CD4-positive, alpha-beta T cell (primary cell): ENCODE results near the gene PROSER2. TPM values are rescaled to one million over a fixed set of nuclear protein-coding genes. Genes with fewer than 3 reads are reported as not detected.

Experiments used
- ATAC-seq: fragments of 200-7000 bp; cut with Tn5 transposase; one replicate; pipeline ENCODE4 v1.10.0; 2022; ENCODE audit warnings: mild to moderate bottlenecking; ENCODE audit not compliant: poor library complexity
- CTCF ChIA-PET: fragments of 350-600 bp; sonication (Branson Sonifier 250); formaldehyde crosslinking; loops from one replicate; lab custom pipeline; 2021; ENCODE audit warnings: antibody characterized with exemption, inconsistent platforms; lab: Charles Lee
- POLR2A ChIA-PET: fragments of 350-600 bp; sonication (Branson Sonifier 250); formaldehyde crosslinking; loops from one replicate; lab custom pipeline; 2021; ENCODE audit warnings: antibody characterized with exemption, inconsistent platforms; lab: Charles Lee
- DNase-seq, 14 experiments: peaks; one replicate each; pipeline ENCODE4 v3.0.0-alpha.2; 2013 to 2020; ENCODE audit warnings: mixed read lengths in 2 of 14
- H3K27ac ChIP-seq, 2 donors: one replicate each; pipeline versions ENCODE4 v1.5.1 to v1.7.0; 2013; ENCODE audit warnings: low read length in 2 of 2, low read depth in 1 of 2, mild to moderate bottlenecking in 1 of 2
- H3K27me3 ChIP-seq, 2 experiments: 1 replicate in 1 of 2; 2 replicates in 1 of 2; pipeline versions ENCODE4 v1.6.1 to v1.7.0; 2013; ENCODE audit warnings: low read length in 2 of 2, control low read depth in 1 of 2, mild to moderate bottlenecking in 1 of 2, moderate library complexity in 1 of 2; ENCODE audit not compliant: insufficient read depth in 2 of 2, control insufficient read depth in 1 of 2
- H3K36me3 ChIP-seq: one replicate; pipeline ENCODE4 v1.6.1; 2013; ENCODE audit warnings: low read length, control low read depth; ENCODE audit not compliant: insufficient read depth
- H3K4me1 ChIP-seq: one replicate; pipeline ENCODE4 v1.6.1; 2013; ENCODE audit warnings: low read length, control low read depth; ENCODE audit not compliant: insufficient read depth
- H3K4me3 ChIP-seq: one replicate; pipeline ENCODE4 v1.5.1; 2013; ENCODE audit warnings: mild to moderate bottlenecking, low read length, moderate library complexity
- H3K9me3 ChIP-seq, 2 experiments: 1 replicate in 1 of 2; 2 replicates in 1 of 2; pipeline versions ENCODE4 v1.6.1 to v1.7.0; 2013; ENCODE audit warnings: low read length in 2 of 2, mild to moderate bottlenecking in 2 of 2, control low read depth in 1 of 2, moderate library complexity in 1 of 2; ENCODE audit not compliant: control insufficient read depth in 1 of 2, insufficient read depth in 1 of 2
- H3K27ac Mint-ChIP-seq: one replicate; pipeline ENCODE4 v1.8.0; 2020; ENCODE audit warnings: mixed read lengths
- H3K27me3 Mint-ChIP-seq: one replicate; pipeline ENCODE4 v1.8.0; 2021; ENCODE audit warnings: mixed read lengths
- H3K36me3 Mint-ChIP-seq: one replicate; pipeline ENCODE4 v1.8.0; 2021; ENCODE audit warnings: low read depth, mixed read lengths
- H3K4me1 Mint-ChIP-seq: one replicate; pipeline ENCODE4 v1.8.0; 2021; ENCODE audit warnings: low read depth, mixed read lengths
- H3K4me3 Mint-ChIP-seq: one replicate; pipeline ENCODE4 v1.8.0; 2020; ENCODE audit warnings: mild to moderate bottlenecking, mixed read lengths
- H3K9me3 Mint-ChIP-seq: one replicate; pipeline ENCODE4 v1.8.0; 2020; ENCODE audit warnings: mixed read lengths
- CTCF ChIP-seq: fragments of 200-600 bp; IDR thresholded peaks from one replicate; pipeline ENCODE4 v1.8.0; 2022; ENCODE audit warnings: antibody characterized with exemption, mild to moderate bottlenecking
- intact Hi-C, 2 experiments: fragments of 100-400 bp; cut with DNase I in 1 of 2; cut with micrococcal nuclease in 1 of 2; formaldehyde crosslinking; loops; one replicate each; pipeline versions ENCODE4 v1.15.1 to v1.9.0; 2023 to 2025; cut with DNase I, micrococcal nuclease
- total RNA-seq, 174 experiments: library from RNA in 2 of 174; stranded (reverse) in 2 of 174; gene quantifications; one replicate each; pipeline ENCODE4 v1.2.3 and lab custom pipeline; 2021 to 2026

PROSER2 gene
- total RNA-seq, 2 experiments from 2014 or later, result 1.1 TPM

- Mint-ChIP-seq H3K4me1 (no peaks in the 10 kb centered on the region), H3K27ac (no peak overlapping the region), H3K36me3 (no peaks in the 10 kb centered on the region), H3K27me3 (no peaks in the 10 kb centered on the region), H3K4me3 (no peak overlapping the region), H3K9me3 (no peaks in the 10 kb centered on the region)
- H3K27ac ChIP-seq, result no peak overlapping the region
- no peaks in the 10 kb centered on the region for H3K36me3 ChIP-seq
- intact Hi-C loops, result no loop called here
- no peaks in the 10 kb centered on the region for H3K27me3 ChIP-seq
- H3K9me3 ChIP-seq, result no peaks in the 10 kb centered on the region
- CTCF ChIA-PET, result no interaction called here
- TF ChIP-seq CTCF, result no peak
- H3K4me1 ChIP-seq, result no peaks in the 10 kb centered on the region
- POLR2A ChIA-PET, result no interaction called here
- no peak for DNase-seq
- no peak for ATAC-seq
- H3K4me3 ChIP-seq, result no peak overlapping the region
These were observed 25.9 kb upstream of the PROSER2 start for GRCh38 chr10:11797281-11797680.

GRCh38 chr10:11797847-11798633 lies 25.1 kb upstream of the PROSER2 start:
- Mint-ChIP-seq H3K4me3 (no peak overlapping the region), H3K4me1 (no peaks in the 10 kb centered on the region), H3K36me3 (no peaks in the 10 kb centered on the region), H3K9me3 (no peaks in the 10 kb centered on the region), H3K27me3 (no peaks in the 10 kb centered on the region), H3K27ac (no peak overlapping the region)
- ChIA-PET POLR2A (no interaction called here), CTCF (interaction anchor here (0.6 kb wide), 1 partner anchor 10 kb away, joined by 3 read pairs; no protein-coding TSS in a partner anchor)
- Histone ChIP-seq H3K27ac (no peak overlapping the region), H3K4me1 (no peaks in the 10 kb centered on the region), H3K36me3 (no peaks in the 10 kb centered on the region), H3K27me3 (no peaks in the 10 kb centered on the region), H3K4me3 (no peak overlapping the region), H3K9me3 (no peaks in the 10 kb centered on the region)
- DNase-seq, result no peak
- no peak for ATAC-seq
- intact Hi-C loops, result no loop called here
- TF ChIP-seq CTCF, result no peak

- H3K4me1 ChIP-seq, result no peaks in the 10 kb centered on the region
- Mint-ChIP-seq H3K4me1 (no peaks in the 10 kb centered on the region), H3K4me3 (no peak overlapping the region), H3K27me3 (no peaks in the 10 kb centered on the region), H3K27ac (no peak overlapping the region), H3K36me3 (no peaks in the 10 kb centered on the region), H3K9me3 (no peaks in the 10 kb centered on the region)
- no peak for ATAC-seq
- ChIA-PET CTCF (interaction anchor here (0.6 to 0.7 kb wide), 2 partner anchors 11 to 1050 kb away, joined by 3 to 5 read pairs; no protein-coding TSS in a partner anchor), POLR2A (no interaction called here)
- TF ChIP-seq CTCF, result no peak
- no peaks in the 10 kb centered on the region for H3K9me3 ChIP-seq
- intact Hi-C loops, result no loop called here
- H3K27ac ChIP-seq, result no peak overlapping the region
- no peaks in the 10 kb centered on the region for H3K27me3 ChIP-seq
- DNase-seq, result no peak
- no peak overlapping the region for H3K4me3 ChIP-seq
- H3K36me3 ChIP-seq, result no peaks in the 10 kb centered on the region
These were observed 24.1 kb upstream of the PROSER2 start for GRCh38 chr10:11798845-11799735.
